ENCODE results near the gene NRXN3.

The NRXN3 gene

DNA sequence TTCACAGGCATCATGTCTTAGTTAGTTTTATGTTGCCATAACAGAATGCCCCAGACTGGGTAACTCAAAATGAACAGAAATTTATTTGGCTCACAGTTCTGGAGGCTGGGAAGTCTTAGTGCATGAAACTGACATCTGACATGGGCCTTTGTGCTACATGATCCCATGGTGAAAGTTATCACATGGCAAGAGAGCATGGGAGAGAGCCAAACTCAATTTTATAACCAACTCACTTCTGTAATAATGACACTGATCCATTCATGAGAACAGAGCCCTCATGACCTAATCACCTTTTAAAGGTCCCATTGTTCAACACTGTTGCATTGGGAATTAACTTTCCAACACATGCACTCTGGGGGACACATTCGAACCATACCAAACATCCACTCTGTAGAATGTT, 1026.0 kb downstream of the NRXN3 start:
- H3K27ac ChIP-seq, result no peak overlapping the region
- no peak overlapping the region for H3K4me3 ChIP-seq
- no peak for DNase-seq (ENCODE audit: low spot score)
- TF ChIP-seq, protein P1, sequence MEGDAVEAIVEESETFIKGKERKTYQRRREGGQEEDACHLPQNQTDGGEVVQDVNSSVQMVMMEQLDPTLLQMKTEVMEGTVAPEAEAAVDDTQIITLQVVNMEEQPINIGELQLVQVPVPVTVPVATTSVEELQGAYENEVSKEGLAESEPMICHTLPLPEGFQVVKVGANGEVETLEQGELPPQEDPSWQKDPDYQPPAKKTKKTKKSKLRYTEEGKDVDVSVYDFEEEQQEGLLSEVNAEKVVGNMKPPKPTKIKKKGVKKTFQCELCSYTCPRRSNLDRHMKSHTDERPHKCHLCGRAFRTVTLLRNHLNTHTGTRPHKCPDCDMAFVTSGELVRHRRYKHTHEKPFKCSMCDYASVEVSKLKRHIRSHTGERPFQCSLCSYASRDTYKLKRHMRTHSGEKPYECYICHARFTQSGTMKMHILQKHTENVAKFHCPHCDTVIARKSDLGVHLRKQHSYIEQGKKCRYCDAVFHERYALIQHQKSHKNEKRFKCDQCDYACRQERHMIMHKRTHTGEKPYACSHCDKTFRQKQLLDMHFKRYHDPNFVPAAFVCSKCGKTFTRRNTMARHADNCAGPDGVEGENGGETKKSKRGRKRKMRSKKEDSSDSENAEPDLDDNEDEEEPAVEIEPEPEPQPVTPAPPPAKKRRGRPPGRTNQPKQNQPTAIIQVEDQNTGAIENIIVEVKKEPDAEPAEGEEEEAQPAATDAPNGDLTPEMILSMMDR (IDR thresholded peaks at IDR 0.05), result no peak

DNA sequence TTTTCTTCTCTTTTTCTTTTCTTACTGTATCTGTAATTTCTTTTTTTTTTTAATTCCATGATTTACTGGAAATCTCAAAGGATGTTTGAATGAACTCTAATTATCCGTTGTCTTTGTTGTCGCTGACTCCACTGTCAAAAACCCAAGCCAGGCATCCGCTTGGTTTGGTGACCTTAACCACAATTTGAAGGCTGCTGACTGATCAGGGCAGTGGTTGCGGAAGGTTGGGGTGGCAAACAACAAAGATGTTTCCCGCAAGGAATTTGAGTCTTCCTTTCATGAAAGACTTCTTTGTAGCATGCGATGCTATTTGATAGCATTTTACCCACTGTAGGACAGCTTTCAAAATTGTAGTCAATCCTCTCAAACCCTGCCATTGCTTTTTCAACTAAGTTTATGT, 1027.3 kb downstream of the NRXN3 start:
- DNase-seq (ENCODE audit: low spot score), result no peak
- TF ChIP-seq, protein P1 (IDR thresholded peaks at IDR 0.05), result no peak
- Histone ChIP-seq H3K4me3 (no peak overlapping the region), H3K27ac (no peak overlapping the region)

DNA sequence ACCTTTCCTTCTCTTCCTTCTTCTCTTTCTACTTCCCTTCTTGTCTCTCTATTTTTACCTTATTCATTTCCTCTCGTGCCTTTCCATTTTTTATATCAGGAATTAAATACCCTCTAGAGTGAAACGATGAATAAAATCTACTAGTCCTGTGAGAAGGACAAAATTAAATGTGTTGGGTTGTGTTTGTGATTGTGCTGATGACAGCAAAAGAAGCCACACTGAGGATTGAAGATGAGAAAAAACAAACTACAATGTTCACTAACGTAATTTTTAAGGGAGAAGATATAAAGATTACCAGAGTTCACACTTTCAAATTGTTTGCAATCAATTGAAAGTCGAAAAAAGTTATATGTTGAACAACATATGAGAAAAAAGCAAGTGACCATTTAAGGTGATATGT, 1029.0 kb downstream of the NRXN3 start:
- H3K4me3 ChIP-seq, result no peak overlapping the region
- TF ChIP-seq, protein P1 (IDR thresholded peaks at IDR 0.05), result no peak
- H3K27ac ChIP-seq, result no peak overlapping the region

DNA sequence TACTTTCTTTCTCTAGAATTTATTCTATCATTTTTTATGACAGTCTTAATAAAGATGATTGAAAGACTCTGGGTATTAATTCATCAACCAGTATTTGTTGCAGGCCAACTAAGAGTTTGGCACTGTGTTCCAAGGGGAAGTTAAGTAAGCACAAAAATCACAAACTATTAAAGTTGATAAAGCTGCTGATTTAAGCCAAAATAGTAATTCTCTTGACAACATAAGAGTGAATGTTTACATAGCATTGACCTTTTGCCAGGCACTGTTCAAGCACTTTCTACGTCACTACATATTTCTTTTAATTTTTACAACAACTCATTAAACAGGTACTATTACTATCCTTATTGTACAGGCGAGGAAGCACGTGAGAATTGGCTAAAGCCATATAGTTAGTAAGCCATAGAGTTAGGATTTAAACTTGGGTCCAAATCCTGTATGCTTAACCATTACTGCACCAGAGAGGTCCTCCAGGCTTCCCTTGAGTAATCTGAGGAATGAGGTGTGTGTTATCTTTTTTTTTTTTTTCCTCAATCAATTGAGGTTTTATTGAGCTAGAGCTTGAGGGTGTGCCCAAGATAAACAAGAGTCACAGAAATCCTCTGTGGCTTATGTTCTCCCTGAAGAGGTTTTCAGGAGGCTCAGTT, 1031.5 kb downstream of the NRXN3 start:
- H3K4me3 ChIP-seq, result no peak overlapping the region
- DNase-seq (ENCODE audit: low spot score), result no peak
- no peak overlapping the region for H3K27ac ChIP-seq
- TF ChIP-seq, protein P1 (IDR thresholded peaks at IDR 0.05), result no peak

More for the DNA sequence above, 1029.0 kb downstream of the NRXN3 start:
- no peak for DNase-seq (ENCODE audit: low spot score)

DNA sequence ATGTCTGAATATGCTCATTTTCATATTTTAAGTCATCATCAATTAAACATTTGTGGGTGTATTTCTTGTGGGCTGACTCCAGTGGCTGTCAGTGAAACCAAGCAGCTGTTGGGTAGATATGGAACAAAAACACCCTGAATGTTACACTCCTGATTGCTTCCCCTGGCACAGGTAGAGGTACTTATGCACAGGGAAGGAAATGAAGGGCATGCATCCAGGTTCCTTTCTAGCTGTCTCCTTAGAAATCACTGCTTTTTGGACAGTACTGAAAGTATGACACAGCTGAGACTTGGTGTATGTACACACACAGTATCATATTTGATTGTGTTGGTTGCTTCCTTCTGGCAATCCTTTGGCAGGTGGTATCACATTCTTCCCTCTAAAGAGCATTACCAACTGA, 1034.4 kb downstream of the NRXN3 start:
- DNase-seq (ENCODE audit: low spot score), result no peak
- H3K27ac ChIP-seq, result no peak overlapping the region
- TF ChIP-seq, protein P1 (IDR thresholded peaks at IDR 0.05), result no peak
- no peak overlapping the region for H3K4me3 ChIP-seq

DNA sequence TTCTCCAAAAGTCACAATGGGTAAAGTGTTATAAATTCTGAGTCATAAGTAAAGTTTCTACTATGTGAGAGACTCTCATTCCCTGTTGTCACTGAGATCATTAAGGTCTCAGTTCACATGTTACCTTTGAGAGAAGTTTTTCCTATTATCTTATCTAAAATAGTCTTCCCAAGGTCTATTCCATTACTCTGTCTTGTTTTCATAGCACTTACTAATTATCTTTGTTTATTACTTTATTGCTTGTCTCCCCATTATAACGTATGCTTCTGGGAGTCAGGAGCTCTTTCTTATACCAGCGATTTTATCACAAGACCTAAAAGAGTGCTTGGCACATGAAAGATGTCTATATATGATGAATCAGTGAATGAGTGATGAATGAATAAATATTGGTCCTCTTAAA, 1039.2 kb downstream of the NRXN3 start:
- TF ChIP-seq, protein P1 (IDR thresholded peaks at IDR 0.05), result no peak
- DNase-seq (ENCODE audit: low spot score), result no peak
- H3K27ac ChIP-seq, result no peak overlapping the region
- H3K4me3 ChIP-seq, result no peak overlapping the region

DNA sequence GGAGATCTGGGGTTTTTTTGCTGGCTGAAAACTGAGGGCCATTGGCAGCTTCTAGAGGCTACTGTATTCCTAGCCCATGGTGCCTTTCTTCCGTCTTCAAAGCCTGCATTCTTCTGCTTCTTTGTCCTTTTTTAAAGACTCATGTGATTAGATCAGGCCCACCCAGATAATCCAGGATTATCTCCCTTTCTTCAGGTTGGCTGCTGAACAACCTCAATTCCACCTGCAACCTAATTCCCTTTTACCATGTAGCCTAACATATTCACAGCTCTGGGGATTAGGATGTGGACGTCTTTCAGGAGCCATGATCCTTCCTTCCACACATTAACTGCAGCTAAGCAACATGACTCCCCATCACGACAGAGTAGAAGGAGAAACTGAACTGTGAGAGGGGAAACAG, 1055.6 kb downstream of the NRXN3 start:
- Histone ChIP-seq H3K4me3 (no peak overlapping the region), H3K27ac (no peak overlapping the region)
- TF ChIP-seq, protein P1 (IDR thresholded peaks at IDR 0.05), result no peak
- no peak for DNase-seq (ENCODE audit: low spot score)

Data from coronary artery (tissue), 2 donors.